ENCODE results near the gene GLI1.
A peak's percentile ranks its signal among the peaks of the same experiment; 100 is the strongest.
"Not testable (repeated sequence)": the region's sequence is repeated elsewhere in the genome, so short reads cannot be mapped to it uniquely, and the experiment has no call there.

Gene GLI1

DNA sequence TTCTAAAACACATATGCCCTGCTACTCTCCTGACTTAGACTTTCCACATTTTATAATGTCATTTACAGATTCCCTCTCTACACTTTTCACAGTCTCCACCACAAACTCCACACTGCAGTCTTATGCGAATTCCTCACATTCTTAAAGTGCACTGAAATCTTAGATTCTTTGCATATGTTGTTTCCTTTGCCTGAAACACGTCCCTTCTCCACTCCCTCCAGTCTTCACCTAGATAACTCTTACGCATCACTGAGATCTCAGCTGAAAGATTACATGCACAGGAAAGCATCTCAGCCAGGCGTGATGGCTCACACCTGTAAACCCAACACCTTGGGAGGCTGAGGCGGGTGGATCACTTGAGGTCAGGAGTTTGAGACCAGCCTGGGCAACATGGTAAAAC lies 23.9 kb downstream of the GLI1 start:
- no peaks in the 10 kb centered on the region for H3K9me3 ChIP-seq (ENCODE audit: control insufficient read depth in 2 of 2, low read length in 2 of 2)
- no peak overlapping the region for H3K27ac ChIP-seq (ENCODE audit: low read depth in 2 of 2, low read length in 2 of 2)
- H3K36me3 ChIP-seq (ENCODE audit: control insufficient read depth in 2 of 2, insufficient read depth in 2 of 2, low read length in 2 of 2), result no peaks in the 10 kb centered on the region
- H3K27me3 ChIP-seq (ENCODE audit: control insufficient read depth in 2 of 2, insufficient read depth in 2 of 2, low read length in 2 of 2), result peaks cover 2 to 14% of the 10 kb centered on the region in 2 donors
- peaks cover 15 to 21% of the 10 kb centered on the region in 2 donors for H3K4me1 ChIP-seq (ENCODE audit: control insufficient read depth in 2 of 2, insufficient read depth in 2 of 2, low read length in 2 of 2)
- H3K9ac ChIP-seq (ENCODE audit: low read depth in 1 of 2, low read length in 2 of 2), result peak overlapping the region in 1 of 2 donors; percentile 24
- H3K4me3 ChIP-seq (ENCODE audit: low read length in 2 of 2), result no peak overlapping the region

DNA sequence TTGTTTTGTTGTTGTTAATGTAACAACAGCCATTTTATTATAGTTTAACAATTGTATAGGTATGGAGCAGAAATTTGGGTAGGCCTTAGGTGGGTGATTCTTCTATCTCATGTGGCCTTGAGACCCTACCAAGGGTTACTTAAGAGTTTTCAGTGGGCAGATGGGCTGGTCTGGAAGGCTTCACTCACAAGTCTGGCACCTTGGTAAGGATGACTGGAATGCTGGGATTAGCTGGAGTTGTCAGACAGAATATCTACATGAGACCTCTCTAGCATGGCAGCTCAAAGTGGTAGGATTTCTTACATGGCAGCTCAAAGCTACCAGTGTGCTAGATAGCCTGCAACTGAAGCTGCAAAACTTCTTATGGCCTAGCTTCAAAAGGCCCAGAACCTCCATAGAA lies 26.1 kb downstream of the GLI1 start:
- H3K4me3 ChIP-seq (ENCODE audit: low read length in 2 of 2), result no peak overlapping the region
- H3K9ac ChIP-seq (ENCODE audit: low read depth in 1 of 2, low read length in 2 of 2), result no peak overlapping the region
- H3K9me3 ChIP-seq (ENCODE audit: control insufficient read depth in 2 of 2, low read length in 2 of 2), result no peaks in the 10 kb centered on the region
- peaks cover 16 to 18% of the 10 kb centered on the region in 2 donors for H3K4me1 ChIP-seq (ENCODE audit: control insufficient read depth in 2 of 2, insufficient read depth in 2 of 2, low read length in 2 of 2)
- peaks cover 9 to 14% of the 10 kb centered on the region in 2 donors for H3K36me3 ChIP-seq (ENCODE audit: control insufficient read depth in 2 of 2, insufficient read depth in 2 of 2, low read length in 2 of 2)
- no peak overlapping the region for H3K27ac ChIP-seq (ENCODE audit: low read depth in 2 of 2, low read length in 2 of 2)
- peaks cover 2 to 3% of the 10 kb centered on the region in 2 donors for H3K27me3 ChIP-seq (ENCODE audit: control insufficient read depth in 2 of 2, insufficient read depth in 2 of 2, low read length in 2 of 2)

DNA sequence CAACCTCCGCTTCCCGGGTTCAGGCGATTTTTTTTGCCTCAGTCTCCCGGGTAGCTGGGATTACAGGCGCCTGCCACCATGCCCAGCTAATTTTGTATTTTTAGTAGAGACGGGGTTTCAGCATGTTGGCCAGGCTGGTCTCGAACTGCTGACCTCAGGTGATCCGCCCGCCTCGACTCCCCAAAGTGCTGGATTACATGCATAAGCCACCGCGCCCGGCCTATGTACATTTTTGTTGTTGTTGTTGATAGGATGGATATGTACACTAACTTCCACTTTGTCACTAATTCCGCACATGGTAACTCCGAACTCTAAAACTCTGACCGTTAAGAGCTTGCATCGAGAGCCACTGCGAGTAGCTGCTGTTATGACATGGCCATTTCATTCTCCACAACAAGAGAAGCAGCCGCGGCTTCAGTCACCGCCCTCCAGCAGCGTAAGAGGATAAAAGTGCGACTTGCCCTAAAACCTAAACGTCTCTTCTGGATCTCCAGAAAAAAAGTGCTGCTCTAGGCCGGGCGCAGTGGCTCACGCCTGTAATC lies 27.5 kb downstream of the GLI1 start:
- H3K9ac ChIP-seq (ENCODE audit: low read depth in 1 of 2, low read length in 2 of 2), result peak overlapping the region in 1 of 2 donors; percentile 26

DNA sequence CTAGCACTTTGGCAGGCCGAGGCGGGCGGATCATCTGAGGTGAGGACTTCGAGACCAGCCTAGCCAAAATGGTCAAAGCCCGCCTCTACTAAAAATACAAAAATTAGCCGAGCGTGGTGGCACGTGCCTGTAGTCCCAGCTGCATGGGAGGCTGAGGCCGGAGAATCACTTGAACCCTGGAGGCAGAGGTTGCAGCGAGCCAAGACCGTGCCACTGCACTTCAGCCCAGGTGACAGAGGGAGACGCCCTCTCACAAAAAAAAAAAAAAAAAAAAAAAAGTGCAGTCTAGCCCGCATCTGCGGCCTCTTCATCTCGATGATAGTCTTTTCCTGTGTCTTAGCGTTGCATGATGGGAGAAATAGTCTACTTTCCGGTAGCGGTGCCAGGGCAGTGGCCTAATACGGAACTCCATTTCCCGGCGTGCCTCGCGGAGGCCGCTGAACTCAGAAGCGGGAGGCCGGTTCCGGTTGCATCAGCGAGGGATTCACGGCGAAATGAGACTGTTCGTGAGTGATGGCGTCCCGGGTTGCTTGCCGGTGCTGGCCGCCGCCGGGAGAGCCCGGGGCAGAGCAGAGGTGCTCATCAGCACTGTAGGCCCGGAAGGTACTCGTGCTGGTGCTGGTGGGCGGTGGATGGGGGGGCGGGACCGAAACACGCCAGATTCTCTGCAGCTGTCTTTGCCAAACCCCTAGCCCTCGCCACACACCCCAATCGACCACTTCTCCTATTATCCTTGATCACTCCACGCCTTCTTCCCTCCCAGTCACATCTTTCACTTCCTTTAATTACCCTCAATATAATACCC lies 28.2 kb downstream of the GLI1 start, which contains the start of gene MARS1:
MARS1 (plus strand) TSS at position 472 of the 805 bp plus-strand sequence; CDS start at position 495, 23 bp downstream.
- Histone ChIP-seq H3K36me3 (ENCODE audit: control insufficient read depth in 2 of 2, insufficient read depth in 2 of 2, low read length in 2 of 2) (peaks cover 22 to 25% of the 10 kb centered on the region in 2 donors), H3K4me1 (ENCODE audit: control insufficient read depth in 2 of 2, insufficient read depth in 2 of 2, low read length in 2 of 2) (peaks cover 16 to 18% of the 10 kb centered on the region in 2 donors), H3K9me3 (ENCODE audit: control insufficient read depth in 2 of 2, low read length in 2 of 2) (no peaks in the 10 kb centered on the region), H3K9ac (ENCODE audit: low read depth in 1 of 2, low read length in 2 of 2) (peak within 1 kb of the TSS; percentile 94 to 95), H3K27me3 (ENCODE audit: control insufficient read depth in 2 of 2, insufficient read depth in 2 of 2, low read length in 2 of 2) (peaks cover 0 to 2% of the 10 kb centered on the region in 2 donors), H3K27ac (ENCODE audit: low read depth in 2 of 2, low read length in 2 of 2) (peak within 1 kb of the TSS; percentile 75 to 86), H3K4me3 (ENCODE audit: low read length in 2 of 2) (peak within 1 kb of the TSS; percentile 97 to 99)

More for the DNA sequence above, 27.5 kb downstream of the GLI1 start:
- H3K4me3 ChIP-seq (ENCODE audit: low read length in 2 of 2), result peak overlapping the region; percentile 97 to 99
- H3K36me3 ChIP-seq (ENCODE audit: control insufficient read depth in 2 of 2, insufficient read depth in 2 of 2, low read length in 2 of 2), result peaks cover 20 to 22% of the 10 kb centered on the region in 2 donors
- peaks cover 0 to 2% of the 10 kb centered on the region in 2 donors for H3K27me3 ChIP-seq (ENCODE audit: control insufficient read depth in 2 of 2, insufficient read depth in 2 of 2, low read length in 2 of 2)
- H3K4me1 ChIP-seq (ENCODE audit: control insufficient read depth in 2 of 2, insufficient read depth in 2 of 2, low read length in 2 of 2), result peaks cover 16 to 18% of the 10 kb centered on the region in 2 donors
- no peak overlapping the region for H3K27ac ChIP-seq (ENCODE audit: low read depth in 2 of 2, low read length in 2 of 2)
- H3K9me3 ChIP-seq (ENCODE audit: control insufficient read depth in 2 of 2, low read length in 2 of 2), result no peaks in the 10 kb centered on the region

DNA sequence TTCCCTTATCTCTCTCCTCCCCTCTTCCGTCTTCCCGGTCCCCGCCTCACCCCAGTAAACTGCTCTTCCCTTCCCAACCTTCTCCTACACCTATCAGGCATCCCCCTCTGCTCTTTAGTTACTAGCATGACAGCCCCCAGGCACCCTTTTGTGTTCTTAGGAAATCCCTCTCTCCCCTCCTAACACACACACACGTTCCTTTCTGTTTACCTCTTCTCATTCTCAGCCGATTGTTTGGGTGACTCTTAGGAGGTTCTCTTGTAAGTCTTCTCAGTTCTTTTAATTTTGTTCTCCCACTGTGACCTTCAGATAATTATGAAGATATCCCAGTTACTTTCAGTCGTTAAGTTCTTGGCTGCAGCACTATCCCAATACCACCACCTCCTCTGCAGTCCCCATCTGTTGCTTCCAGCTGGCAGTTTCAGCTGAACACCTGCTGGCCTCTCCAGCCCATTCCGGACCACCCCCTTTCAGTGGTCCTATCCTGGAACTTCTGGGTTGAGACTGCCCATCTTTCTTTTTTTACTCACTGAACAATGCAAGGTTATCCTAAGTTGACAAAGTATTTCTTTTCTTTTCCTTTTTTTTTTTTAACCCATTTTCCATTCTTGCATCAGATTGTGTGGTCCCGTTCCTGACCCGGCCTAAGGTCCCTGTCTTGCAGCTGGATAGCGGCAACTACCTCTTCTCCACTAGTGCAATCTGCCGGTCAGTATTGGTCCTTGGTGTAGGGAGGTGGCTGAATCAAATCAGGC lies 29.0 kb downstream of the GLI1 start:
- peak overlapping the region; percentile 94 to 95 for H3K9ac ChIP-seq (ENCODE audit: low read depth in 1 of 2, low read length in 2 of 2)
- H3K9me3 ChIP-seq (ENCODE audit: control insufficient read depth in 2 of 2, low read length in 2 of 2), result no peaks in the 10 kb centered on the region
- H3K4me3 ChIP-seq (ENCODE audit: low read length in 2 of 2), result peak overlapping the region; percentile 97 to 99
- H3K4me1 ChIP-seq (ENCODE audit: control insufficient read depth in 2 of 2, insufficient read depth in 2 of 2, low read length in 2 of 2), result peaks cover 16 to 18% of the 10 kb centered on the region in 2 donors
- H3K27ac ChIP-seq (ENCODE audit: low read depth in 2 of 2, low read length in 2 of 2), result peak overlapping the region; percentile 75 to 86
- H3K27me3 ChIP-seq (ENCODE audit: control insufficient read depth in 2 of 2, insufficient read depth in 2 of 2, low read length in 2 of 2), result no peaks in the 10 kb centered on the region
- peaks cover 24 to 28% of the 10 kb centered on the region in 2 donors for H3K36me3 ChIP-seq (ENCODE audit: control insufficient read depth in 2 of 2, insufficient read depth in 2 of 2, low read length in 2 of 2)

DNA sequence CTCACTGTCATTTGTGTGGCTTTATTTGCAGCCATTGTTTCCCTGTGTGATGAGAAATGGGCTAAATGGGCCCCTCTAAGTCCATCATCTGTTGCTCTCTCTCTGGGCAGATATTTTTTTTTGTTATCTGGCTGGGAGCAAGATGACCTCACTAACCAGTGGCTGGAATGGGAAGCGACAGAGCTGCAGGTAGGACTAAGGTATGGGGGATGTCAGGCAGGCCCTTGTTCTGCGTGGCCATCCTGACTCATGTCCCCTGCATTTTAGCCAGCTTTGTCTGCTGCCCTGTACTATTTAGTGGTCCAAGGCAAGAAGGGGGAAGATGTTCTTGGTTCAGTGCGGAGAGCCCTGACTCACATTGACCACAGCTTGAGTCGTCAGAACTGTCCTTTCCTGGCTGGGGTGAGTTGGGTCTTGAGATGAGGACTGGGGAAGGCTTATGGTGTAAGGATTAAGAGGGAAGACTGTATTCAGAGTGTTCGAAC lies 29.6 kb downstream of the GLI1 start:
- no peak overlapping the region for H3K9ac ChIP-seq (ENCODE audit: low read depth in 1 of 2, low read length in 2 of 2)
- H3K27me3 ChIP-seq (ENCODE audit: control insufficient read depth in 2 of 2, insufficient read depth in 2 of 2, low read length in 2 of 2), result no peaks in the 10 kb centered on the region
- peak overlapping the region; percentile 97 to 99 for H3K4me3 ChIP-seq (ENCODE audit: low read length in 2 of 2)
- H3K36me3 ChIP-seq (ENCODE audit: control insufficient read depth in 2 of 2, insufficient read depth in 2 of 2, low read length in 2 of 2), result peaks cover 24 to 28% of the 10 kb centered on the region in 2 donors
- no peak overlapping the region for H3K27ac ChIP-seq (ENCODE audit: low read depth in 2 of 2, low read length in 2 of 2)
- H3K4me1 ChIP-seq (ENCODE audit: control insufficient read depth in 2 of 2, insufficient read depth in 2 of 2, low read length in 2 of 2), result peaks cover 16 to 18% of the 10 kb centered on the region in 2 donors
- no peaks in the 10 kb centered on the region for H3K9me3 ChIP-seq (ENCODE audit: control insufficient read depth in 2 of 2, low read length in 2 of 2)

DNA sequence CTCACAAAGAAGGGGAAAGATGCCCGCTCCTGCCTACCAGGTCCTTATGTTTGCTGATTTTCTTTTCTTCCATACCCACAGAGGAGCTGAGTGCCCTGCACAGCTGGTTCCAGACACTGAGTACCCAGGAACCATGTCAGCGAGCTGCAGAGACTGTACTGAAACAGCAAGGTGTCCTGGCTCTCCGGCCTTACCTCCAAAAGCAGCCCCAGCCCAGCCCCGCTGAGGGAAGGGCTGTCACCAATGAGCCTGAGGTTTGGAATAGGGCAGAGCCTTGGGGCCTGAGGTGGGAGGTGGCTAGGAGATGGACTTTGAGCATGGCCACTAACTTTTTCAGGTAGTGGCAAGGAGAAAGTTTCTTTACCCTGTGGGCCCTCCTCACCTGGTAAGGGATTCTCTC lies 30.5 kb downstream of the GLI1 start:
- Histone ChIP-seq H3K9ac (ENCODE audit: low read depth in 1 of 2, low read length in 2 of 2) (no peak overlapping the region), H3K27ac (ENCODE audit: low read depth in 2 of 2, low read length in 2 of 2) (no peak overlapping the region), H3K27me3 (ENCODE audit: control insufficient read depth in 2 of 2, insufficient read depth in 2 of 2, low read length in 2 of 2) (no peaks in the 10 kb centered on the region), H3K9me3 (ENCODE audit: control insufficient read depth in 2 of 2, low read length in 2 of 2) (no peaks in the 10 kb centered on the region), H3K4me1 (ENCODE audit: control insufficient read depth in 2 of 2, insufficient read depth in 2 of 2, low read length in 2 of 2) (peaks cover 16 to 18% of the 10 kb centered on the region in 2 donors), H3K4me3 (ENCODE audit: low read length in 2 of 2) (no peak overlapping the region), H3K36me3 (ENCODE audit: control insufficient read depth in 2 of 2, insufficient read depth in 2 of 2, low read length in 2 of 2) (peaks cover 24 to 28% of the 10 kb centered on the region in 2 donors)

DNA sequence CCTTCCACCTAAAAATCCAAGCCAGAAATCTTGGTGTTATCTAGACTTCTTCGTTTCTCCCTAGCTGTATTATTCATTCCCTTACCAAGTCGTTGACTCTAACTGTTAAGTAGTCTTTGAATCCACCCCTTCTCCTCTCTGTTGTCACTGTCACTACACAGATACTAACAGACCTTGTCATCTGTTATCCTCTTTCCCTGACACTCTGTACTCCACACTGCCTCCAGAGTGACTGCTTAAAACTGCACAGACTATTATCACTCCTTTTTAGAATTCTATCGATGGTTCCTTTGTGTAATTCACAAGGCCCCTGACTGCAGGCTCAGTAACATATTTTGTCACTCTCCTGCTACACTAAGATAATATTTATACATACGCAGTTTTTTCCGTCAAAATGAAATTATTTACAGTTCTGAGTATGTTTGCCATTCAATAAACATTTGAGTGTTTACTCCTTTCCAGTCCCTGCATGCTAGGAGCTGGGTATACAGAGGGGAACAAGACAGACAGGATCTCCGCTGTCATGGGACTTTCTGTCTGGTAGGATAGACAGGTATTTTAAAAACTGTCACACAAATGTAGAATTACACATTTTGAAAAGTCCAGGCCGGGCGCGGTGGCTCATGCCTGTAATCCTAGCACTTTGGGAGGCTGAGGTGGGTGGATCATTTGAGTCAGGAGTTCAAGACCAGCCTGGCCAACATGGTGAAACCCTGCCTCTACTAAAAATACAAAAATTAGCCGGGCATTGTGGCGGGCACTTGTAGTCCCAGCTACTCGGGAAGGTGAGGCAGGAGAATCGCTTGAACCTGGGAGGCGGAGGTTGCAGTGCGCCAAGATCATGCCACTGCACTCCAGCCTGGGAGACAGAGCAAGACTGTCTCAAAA lies 32.1 kb downstream of the GLI1 start:
- Histone ChIP-seq H3K4me3 (ENCODE audit: low read length in 2 of 2) (no peak overlapping the region), H3K9ac (ENCODE audit: low read depth in 1 of 2, low read length in 2 of 2) (no peak overlapping the region), H3K9me3 (ENCODE audit: control insufficient read depth in 2 of 2, low read length in 2 of 2) (no peaks in the 10 kb centered on the region), H3K27ac (ENCODE audit: low read depth in 2 of 2, low read length in 2 of 2) (no peak overlapping the region), H3K27me3 (ENCODE audit: control insufficient read depth in 2 of 2, insufficient read depth in 2 of 2, low read length in 2 of 2) (no peaks in the 10 kb centered on the region), H3K4me1 (ENCODE audit: control insufficient read depth in 2 of 2, insufficient read depth in 2 of 2, low read length in 2 of 2) (peaks cover 16 to 18% of the 10 kb centered on the region in 2 donors), H3K36me3 (ENCODE audit: control insufficient read depth in 2 of 2, insufficient read depth in 2 of 2, low read length in 2 of 2) (peaks cover 28% of the 10 kb centered on the region in 2 donors)

DNA sequence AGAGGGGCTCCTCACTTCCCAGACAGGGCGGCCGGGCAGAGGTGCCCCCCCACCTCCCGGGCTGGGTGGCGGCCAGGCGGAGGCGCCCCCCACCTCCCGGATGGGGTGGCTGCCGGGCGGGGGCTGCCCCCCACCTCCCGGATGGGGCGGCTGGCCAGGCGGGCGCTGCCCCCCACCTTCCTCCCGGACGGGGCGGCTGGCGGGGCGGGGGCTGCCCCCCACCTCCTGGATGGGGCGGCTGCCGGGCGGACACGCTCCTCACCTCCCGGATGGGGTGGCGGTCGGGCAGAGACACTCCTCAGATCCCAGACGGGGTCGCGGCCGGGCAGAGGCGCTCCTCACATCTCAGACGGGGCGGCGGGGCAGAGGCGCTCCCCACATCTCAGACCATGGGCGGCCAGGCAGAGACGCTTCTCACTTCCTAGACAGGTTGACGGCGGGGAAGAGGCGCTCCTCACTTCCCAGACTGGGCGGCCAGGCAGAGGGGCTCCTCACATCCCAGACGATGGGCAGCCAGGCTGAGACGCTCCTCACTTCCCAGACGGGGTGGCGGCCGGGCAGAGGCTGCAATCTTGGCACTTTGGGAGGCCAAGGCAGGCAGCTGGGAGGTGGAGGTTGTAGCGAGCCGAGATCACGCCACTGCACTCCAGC lies 35.6 kb downstream of the GLI1 start:
- H3K27ac ChIP-seq (ENCODE audit: low read depth in 2 of 2, low read length in 2 of 2); H3K27me3 ChIP-seq (ENCODE audit: control insufficient read depth in 2 of 2, insufficient read depth in 2 of 2, low read length in 2 of 2); H3K9me3 ChIP-seq (ENCODE audit: control insufficient read depth in 2 of 2, low read length in 2 of 2); H3K4me3 ChIP-seq (ENCODE audit: low read length in 2 of 2); H3K9ac ChIP-seq (ENCODE audit: low read depth in 1 of 2, low read length in 2 of 2); H3K4me1 ChIP-seq (ENCODE audit: control insufficient read depth in 2 of 2, insufficient read depth in 2 of 2, low read length in 2 of 2): not testable (repeated sequence)
- peaks cover 37 to 39% of the 10 kb centered on the region in 2 donors for H3K36me3 ChIP-seq (ENCODE audit: control insufficient read depth in 2 of 2, insufficient read depth in 2 of 2, low read length in 2 of 2)

Measured in mucosa of rectum (tissue), 2 donors.